ENCODE measurements around the gene CROT.

DNA sequence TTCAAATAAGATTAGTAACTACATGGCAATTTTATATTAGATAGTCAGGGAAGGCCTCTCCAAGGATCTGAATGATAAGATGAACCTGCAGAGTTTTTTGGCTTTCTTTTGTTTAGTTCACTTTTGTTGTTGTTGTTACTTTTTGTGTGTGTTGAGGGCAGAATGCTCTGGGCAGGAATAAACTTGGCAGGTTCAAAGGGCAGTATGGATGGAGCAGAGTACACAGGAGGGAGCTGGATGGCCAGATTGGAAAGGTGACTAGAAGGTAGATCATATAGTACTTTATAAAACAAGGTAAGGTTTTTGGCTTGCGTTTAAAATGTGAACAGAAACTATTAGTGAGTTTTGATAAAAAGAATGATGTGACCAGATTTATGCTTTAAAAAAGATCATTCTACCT lies 17.9 kb downstream of the CROT start:
- no peak for TF ChIP-seq EP300 (IDR thresholded peaks at IDR 0.05)
- TF ChIP-seq, protein P1, sequence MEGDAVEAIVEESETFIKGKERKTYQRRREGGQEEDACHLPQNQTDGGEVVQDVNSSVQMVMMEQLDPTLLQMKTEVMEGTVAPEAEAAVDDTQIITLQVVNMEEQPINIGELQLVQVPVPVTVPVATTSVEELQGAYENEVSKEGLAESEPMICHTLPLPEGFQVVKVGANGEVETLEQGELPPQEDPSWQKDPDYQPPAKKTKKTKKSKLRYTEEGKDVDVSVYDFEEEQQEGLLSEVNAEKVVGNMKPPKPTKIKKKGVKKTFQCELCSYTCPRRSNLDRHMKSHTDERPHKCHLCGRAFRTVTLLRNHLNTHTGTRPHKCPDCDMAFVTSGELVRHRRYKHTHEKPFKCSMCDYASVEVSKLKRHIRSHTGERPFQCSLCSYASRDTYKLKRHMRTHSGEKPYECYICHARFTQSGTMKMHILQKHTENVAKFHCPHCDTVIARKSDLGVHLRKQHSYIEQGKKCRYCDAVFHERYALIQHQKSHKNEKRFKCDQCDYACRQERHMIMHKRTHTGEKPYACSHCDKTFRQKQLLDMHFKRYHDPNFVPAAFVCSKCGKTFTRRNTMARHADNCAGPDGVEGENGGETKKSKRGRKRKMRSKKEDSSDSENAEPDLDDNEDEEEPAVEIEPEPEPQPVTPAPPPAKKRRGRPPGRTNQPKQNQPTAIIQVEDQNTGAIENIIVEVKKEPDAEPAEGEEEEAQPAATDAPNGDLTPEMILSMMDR (IDR thresholded peaks at IDR 0.05): no peak
- TF ChIP-seq POLR2A (IDR thresholded peaks at IDR 0.05): no peak
